ENCODE data around the gene IMP4. TPM values are rescaled to one million over a fixed set of nuclear protein-coding genes. Genes with fewer than 3 reads are reported as not detected.

Gene IMP4
- total and polyA plus RNA-seq, 2 of the 13 experiments (the other 11 are each of a cell fraction or from before 2014, with no cell fraction given) = 142 to 158 TPM

DNA sequence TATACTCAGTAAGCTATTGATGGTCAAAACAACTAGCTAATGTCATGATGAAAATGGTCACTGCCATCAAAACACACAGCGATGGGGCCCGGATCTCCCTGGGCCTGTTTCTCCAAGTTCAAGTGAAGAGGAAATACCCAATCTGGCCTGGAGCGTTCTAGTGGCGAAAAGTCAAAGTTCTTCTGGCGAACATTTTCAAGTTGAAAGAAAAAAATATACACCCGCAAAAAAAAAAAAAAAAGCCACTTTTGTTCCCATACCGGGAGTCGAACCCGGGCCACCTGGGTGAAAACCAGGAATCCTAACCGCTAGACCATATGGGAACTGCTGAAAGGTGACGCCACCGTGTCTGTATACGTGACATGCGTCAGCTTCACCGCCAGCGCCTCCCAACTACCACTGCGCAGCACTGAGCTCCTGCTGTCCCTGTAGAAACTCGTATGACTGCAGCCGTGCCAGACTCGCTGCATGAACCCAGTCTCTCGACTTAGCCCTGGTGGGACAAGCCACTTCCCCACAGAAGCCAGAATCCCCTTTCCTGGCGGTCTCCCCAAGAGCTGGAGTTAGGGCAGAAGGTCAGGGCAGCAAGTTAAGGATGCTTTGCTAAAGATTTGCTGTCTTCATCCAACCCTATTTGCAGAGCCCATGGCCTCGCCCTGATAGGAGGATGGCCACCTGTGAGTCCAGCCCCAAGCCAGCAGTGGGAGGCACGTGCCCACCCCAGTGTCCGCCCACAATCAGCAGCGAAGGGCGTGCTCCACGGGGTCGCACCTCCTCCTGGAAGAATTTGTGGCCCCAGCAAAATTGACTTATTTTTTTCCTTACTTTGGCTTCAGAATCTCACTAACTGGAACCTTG lies 5.6 kb upstream of the IMP4 start (continued):
- TF ChIP-seq, protein P1, sequence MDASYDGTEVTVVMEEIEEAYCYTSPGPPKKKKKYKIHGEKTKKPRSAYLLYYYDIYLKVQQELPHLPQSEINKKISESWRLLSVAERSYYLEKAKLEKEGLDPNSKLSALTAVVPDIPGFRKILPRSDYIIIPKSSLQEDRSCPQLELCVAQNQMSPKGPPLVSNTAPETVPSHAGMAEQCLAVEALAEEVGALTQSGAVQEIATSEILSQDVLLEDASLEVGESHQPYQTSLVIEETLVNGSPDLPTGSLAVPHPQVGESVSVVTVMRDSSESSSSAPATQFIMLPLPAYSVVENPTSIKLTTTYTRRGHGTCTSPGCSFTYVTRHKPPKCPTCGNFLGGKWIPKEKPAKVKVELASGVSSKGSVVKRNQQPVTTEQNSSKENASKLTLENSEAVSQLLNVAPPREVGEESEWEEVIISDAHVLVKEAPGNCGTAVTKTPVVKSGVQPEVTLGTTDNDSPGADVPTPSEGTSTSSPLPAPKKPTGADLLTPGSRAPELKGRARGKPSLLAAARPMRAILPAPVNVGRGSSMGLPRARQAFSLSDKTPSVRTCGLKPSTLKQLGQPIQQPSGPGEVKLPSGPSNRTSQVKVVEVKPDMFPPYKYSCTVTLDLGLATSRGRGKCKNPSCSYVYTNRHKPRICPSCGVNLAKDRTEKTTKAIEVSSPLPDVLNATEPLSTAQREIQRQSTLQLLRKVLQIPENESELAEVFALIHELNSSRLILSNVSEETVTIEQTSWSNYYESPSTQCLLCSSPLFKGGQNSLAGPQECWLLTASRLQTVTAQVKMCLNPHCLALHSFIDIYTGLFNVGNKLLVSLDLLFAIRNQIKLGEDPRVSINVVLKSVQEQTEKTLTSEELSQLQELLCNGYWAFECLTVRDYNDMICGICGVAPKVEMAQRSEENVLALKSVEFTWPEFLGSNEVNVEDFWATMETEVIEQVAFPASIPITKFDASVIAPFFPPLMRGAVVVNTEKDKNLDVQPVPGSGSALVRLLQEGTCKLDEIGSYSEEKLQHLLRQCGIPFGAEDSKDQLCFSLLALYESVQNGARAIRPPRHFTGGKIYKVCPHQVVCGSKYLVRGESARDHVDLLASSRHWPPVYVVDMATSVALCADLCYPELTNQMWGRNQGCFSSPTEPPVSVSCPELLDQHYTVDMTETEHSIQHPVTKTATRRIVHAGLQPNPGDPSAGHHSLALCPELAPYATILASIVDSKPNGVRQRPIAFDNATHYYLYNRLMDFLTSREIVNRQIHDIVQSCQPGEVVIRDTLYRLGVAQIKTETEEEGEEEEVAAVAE (CRISPR knock-in tag; IDR thresholded peaks at IDR 0.05; ENCODE audit: borderline replicate concordance) = no peak
- TF ChIP-seq, protein P2, sequence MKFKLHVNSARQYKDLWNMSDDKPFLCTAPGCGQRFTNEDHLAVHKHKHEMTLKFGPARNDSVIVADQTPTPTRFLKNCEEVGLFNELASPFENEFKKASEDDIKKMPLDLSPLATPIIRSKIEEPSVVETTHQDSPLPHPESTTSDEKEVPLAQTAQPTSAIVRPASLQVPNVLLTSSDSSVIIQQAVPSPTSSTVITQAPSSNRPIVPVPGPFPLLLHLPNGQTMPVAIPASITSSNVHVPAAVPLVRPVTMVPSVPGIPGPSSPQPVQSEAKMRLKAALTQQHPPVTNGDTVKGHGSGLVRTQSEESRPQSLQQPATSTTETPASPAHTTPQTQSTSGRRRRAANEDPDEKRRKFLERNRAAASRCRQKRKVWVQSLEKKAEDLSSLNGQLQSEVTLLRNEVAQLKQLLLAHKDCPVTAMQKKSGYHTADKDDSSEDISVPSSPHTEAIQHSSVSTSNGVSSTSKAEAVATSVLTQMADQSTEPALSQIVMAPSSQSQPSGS (CRISPR knock-in tag; IDR thresholded peaks at IDR 0.05) = peak; percentile 88
- TF ChIP-seq ZNF550 (CRISPR knock-in tag; IDR thresholded peaks at IDR 0.05; ENCODE audit: borderline replicate concordance) (0 out of 2 replicates have a peak, but pooled peaks have one; percentile 51), PHB2 (IDR thresholded peaks at IDR 0.05; ENCODE audit: partially characterized antibody) (no peak), NFYB (CRISPR knock-in tag; IDR thresholded peaks at IDR 0.05) (peak; percentile 45), THYN1 (CRISPR knock-in tag; IDR thresholded peaks at IDR 0.05; ENCODE audit: borderline replicate concordance, low read depth) (0 out of 2 replicates have a peak, but pooled peaks have one; percentile 45), ZNF430 (CRISPR knock-in tag; IDR thresholded peaks at IDR 0.05) (peak; percentile 53; the same call in 1 of the 2 replicates), ZNF644 (CRISPR knock-in tag; IDR thresholded peaks at IDR 0.05; ENCODE audit: low read depth) (no peak; the same call in 1 of the 2 replicates), IKZF1 (IDR thresholded peaks at IDR 0.05) (no peak), KAT7 (CRISPR knock-in tag; IDR thresholded peaks at IDR 0.05; ENCODE audit: borderline replicate concordance) (no peak), ZNF563 (CRISPR knock-in tag; IDR thresholded peaks at IDR 0.05) (peak; percentile 66; the same call in 1 of the 2 replicates), ZNF549 (CRISPR knock-in tag; IDR thresholded peaks at IDR 0.05) (no peak), SP1 (IDR thresholded peaks at IDR 0.05) (no peak), SP1 (CRISPR knock-in tag; IDR thresholded peaks at IDR 0.05) (peak; percentile 57), ZNF788 (CRISPR knock-in tag; IDR thresholded peaks at IDR 0.05; ENCODE audit: borderline replicate concordance) (peak; percentile 57; the same call in 1 of the 2 replicates), POLR2AphosphoS2 (IDR thresholded peaks at IDR 0.05; ENCODE audit: low read depth, low read length) (no peak), ZNF263 (CRISPR knock-in tag; IDR thresholded peaks at IDR 0.05) (peak; percentile 73), ADNP (CRISPR knock-in tag; IDR thresholded peaks at IDR 0.05) (no peak), CCDC6 (CRISPR knock-in tag; IDR thresholded peaks at IDR 0.05) (peak; percentile 94), ESRRA (CRISPR knock-in tag; IDR thresholded peaks at IDR 0.05; ENCODE audit: low read depth) (peak; percentile 60; the same call in 1 of the 2 replicates), ZBTB38 (CRISPR knock-in tag; IDR thresholded peaks at IDR 0.05) (peak; percentile 81)
- TF ChIP-seq, protein P3, sequence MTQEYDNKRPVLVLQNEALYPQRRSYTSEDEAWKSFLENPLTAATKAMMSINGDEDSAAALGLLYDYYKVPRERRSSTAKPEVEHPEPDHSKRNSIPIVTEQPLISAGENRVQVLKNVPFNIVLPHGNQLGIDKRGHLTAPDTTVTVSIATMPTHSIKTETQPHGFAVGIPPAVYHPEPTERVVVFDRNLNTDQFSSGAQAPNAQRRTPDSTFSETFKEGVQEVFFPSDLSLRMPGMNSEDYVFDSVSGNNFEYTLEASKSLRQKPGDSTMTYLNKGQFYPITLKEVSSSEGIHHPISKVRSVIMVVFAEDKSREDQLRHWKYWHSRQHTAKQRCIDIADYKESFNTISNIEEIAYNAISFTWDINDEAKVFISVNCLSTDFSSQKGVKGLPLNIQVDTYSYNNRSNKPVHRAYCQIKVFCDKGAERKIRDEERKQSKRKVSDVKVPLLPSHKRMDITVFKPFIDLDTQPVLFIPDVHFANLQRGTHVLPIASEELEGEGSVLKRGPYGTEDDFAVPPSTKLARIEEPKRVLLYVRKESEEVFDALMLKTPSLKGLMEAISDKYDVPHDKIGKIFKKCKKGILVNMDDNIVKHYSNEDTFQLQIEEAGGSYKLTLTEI (CRISPR knock-in tag; conservative IDR thresholded peaks at IDR 0.05) = no peak
- TF ChIP-seq, protein P4, sequence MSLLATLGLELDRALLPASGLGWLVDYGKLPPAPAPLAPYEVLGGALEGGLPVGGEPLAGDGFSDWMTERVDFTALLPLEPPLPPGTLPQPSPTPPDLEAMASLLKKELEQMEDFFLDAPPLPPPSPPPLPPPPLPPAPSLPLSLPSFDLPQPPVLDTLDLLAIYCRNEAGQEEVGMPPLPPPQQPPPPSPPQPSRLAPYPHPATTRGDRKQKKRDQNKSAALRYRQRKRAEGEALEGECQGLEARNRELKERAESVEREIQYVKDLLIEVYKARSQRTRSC (CRISPR knock-in tag; IDR thresholded peaks at IDR 0.05; ENCODE audit: low read depth) = no peak
